ENCODE measurements around the gene NAA35. TPM values are rescaled to one million over a fixed set of nuclear protein-coding genes. Genes with fewer than 3 reads are reported as not detected.

NAA35 gene
- polyA plus RNA-seq, 2 of the 4 experiments (the other 2 are of a cell fraction), result 24.9 to 42.4 TPM

DNA sequence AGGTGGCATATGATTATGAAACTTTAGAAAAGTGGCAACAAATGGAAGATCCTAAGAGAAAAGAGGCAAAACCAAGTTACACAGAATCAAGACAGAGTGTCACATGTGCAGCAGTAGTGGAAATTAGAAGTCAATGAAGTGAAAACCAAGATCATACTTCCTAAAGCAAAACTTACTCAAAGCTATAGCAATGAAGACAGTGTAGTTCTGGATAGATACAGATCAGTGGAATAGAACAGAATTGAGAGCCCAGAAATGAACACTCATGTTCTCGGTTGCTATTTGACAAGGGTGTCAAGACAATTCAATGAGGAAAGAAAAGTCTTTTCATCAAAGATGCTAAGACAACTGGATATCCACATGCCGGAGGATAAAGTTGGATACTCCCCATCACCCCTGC lies 43.5 kb downstream of the NAA35 start:
- TF ChIP-seq CEBPB (IDR thresholded peaks at IDR 0.05) (no peak), ZFP36 (IDR thresholded peaks at IDR 0.05; ENCODE audit: borderline replicate concordance, partially characterized antibody) (no peak), ZC3H11A (IDR thresholded peaks at IDR 0.05) (no peak), MYC (IDR thresholded peaks at IDR 0.05; ENCODE audit: borderline replicate concordance, low read length) (no peak), HEYL (CRISPR knock-in tag; IDR thresholded peaks at IDR 0.05) (no peak)
- H3K4me3 ChIP-seq, result no peak overlapping the region
- DNase-seq (ENCODE audit: low read depth in 1 of 2, low spot score in 1 of 2) (no peak), ATAC-seq (no peak), FAIRE-seq (no peak)
- H3K9me3 ChIP-seq, result no peaks in the 10 kb centered on the region
- no peaks in the 10 kb centered on the region for H3K4me1 ChIP-seq
- no peak overlapping the region for H3K27ac ChIP-seq
- WGBS (ENCODE audit: missing lambda C conversion rate), result 95% methylated on average over 2 of the region's 2 CpGs
- ChIA-PET CTCF (interaction anchor here (0.5 to 0.6 kb wide), 3 partner anchors 16 to 284 kb away, joined by 3 read pairs; no protein-coding TSS in a partner anchor), POLR2A (no interaction called here)
- no peak overlapping the region for H3K4me2 ChIP-seq

- DNase-seq (ENCODE audit: low read depth in 1 of 2, low spot score in 1 of 2), result no peak
- H3K9me3 ChIP-seq, result no peaks in the 10 kb centered on the region
- POLR2A ChIA-PET, result no interaction called here
- 89% methylated on average over 3 of the region's 3 CpGs for WGBS (ENCODE audit: missing lambda C conversion rate)
- no peak for TF ChIP-seq RAD21 (conservative IDR thresholded peaks at IDR 0.05 in 1 of 2, IDR thresholded peaks at IDR 0.05 in 1 of 2)
- no peak for TF ChIP-seq BHLHE40 (IDR thresholded peaks at IDR 0.05; ENCODE audit: low read depth, low read length)
- H3K4me3 ChIP-seq, result no peak overlapping the region
- CTCF ChIA-PET, result no interaction called here
- H3K4me2 ChIP-seq, result no peak overlapping the region
- no peak overlapping the region for H3K27ac ChIP-seq
- no peak for ATAC-seq
- FAIRE-seq, result no peak
- no peaks in the 10 kb centered on the region for H3K4me1 ChIP-seq
Measured at GRCh38 chr9:85987236-85987635, 46.3 kb downstream of the NAA35 start.

DNA sequence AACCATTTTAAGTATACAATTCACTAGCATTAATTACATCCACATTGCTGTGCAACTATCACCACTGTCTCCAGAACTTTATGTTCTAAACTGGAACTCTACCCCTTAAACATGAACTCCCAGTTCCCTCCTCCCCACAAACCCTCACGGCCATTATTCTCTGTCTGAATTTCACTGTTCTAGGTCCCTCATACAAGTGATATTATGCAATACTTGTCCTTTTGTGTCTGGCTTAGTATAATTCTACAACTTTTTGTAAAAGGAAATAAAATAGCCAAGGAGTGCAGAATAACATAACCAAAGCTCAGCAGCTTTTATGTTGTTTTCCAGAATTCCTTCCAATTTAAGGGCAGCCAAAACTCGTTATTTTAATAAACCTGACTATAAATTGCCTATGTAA lies 53.2 kb downstream of the NAA35 start:
- Histone ChIP-seq H3K27ac (no peak overlapping the region), H3K4me3 (no peak overlapping the region), H3K9me3 (no peaks in the 10 kb centered on the region), H3K4me2 (no peak overlapping the region), H3K4me1 (no peaks in the 10 kb centered on the region)
- WGBS (ENCODE audit: missing lambda C conversion rate), result 93% methylated on average over 2 of the region's 2 CpGs
- ATAC-seq (no peak), FAIRE-seq (no peak), DNase-seq (ENCODE audit: low read depth in 1 of 2, low spot score in 1 of 2) (no peak)
- CTCF ChIA-PET, result interaction anchor here (0.6 kb wide), 1 partner anchor 109 kb away, joined by 3 read pairs; no protein-coding TSS in a partner anchor
- TF ChIP-seq CEBPB (IDR thresholded peaks at IDR 0.05) (peak in 1 of 2 experiments; percentile 32; a peak in 1 of 4 replicates), ATOH8 (CRISPR knock-in tag; IDR thresholded peaks at IDR 0.05; ENCODE audit: low read depth) (no peak), USF2 (IDR thresholded peaks at IDR 0.05) (no peak)
- POLR2A ChIA-PET, result no interaction called here

GRCh38 chr9:85995097-85995496 lies 54.2 kb downstream of the NAA35 start:
- ChIA-PET POLR2A (no interaction called here), CTCF (no interaction called here)
- no peak overlapping the region for H3K4me3 ChIP-seq
- FAIRE-seq (no peak), DNase-seq (ENCODE audit: low read depth in 1 of 2, low spot score in 1 of 2) (no peak), ATAC-seq (no peak)
- H3K9me3 ChIP-seq, result no peaks in the 10 kb centered on the region
- no peak for TF ChIP-seq ZC3H11A (IDR thresholded peaks at IDR 0.05)
- TF ChIP-seq, protein P1, sequence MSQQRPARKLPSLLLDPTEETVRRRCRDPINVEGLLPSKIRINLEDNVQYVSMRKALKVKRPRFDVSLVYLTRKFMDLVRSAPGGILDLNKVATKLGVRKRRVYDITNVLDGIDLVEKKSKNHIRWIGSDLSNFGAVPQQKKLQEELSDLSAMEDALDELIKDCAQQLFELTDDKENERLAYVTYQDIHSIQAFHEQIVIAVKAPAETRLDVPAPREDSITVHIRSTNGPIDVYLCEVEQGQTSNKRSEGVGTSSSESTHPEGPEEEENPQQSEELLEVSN (IDR thresholded peaks at IDR 0.05; ENCODE audit: borderline replicate concordance, low read depth), result no peak
- no peak for TF ChIP-seq TP53 (CRISPR knock-in tag; IDR thresholded peaks at IDR 0.05)
- no peak for TF ChIP-seq RARB (CRISPR knock-in tag; IDR thresholded peaks at IDR 0.05)
- TF ChIP-seq HEYL (CRISPR knock-in tag; IDR thresholded peaks at IDR 0.05), result no peak
- TF ChIP-seq CBX2 (IDR thresholded peaks at IDR 0.05; ENCODE audit: borderline replicate concordance, low read depth), result no peak
- no peak for TF ChIP-seq EHMT2 (IDR thresholded peaks at IDR 0.05; ENCODE audit: low read depth)
- TF ChIP-seq FOSB (CRISPR knock-in tag; IDR thresholded peaks at IDR 0.05), result no peak
- no peak for TF ChIP-seq RNF2 (IDR thresholded peaks at IDR 0.05; ENCODE audit: borderline replicate concordance, low read depth)
- no peak for TF ChIP-seq HMGXB4 (CRISPR knock-in tag; IDR thresholded peaks at IDR 0.05; ENCODE audit: borderline replicate concordance)
- no peak for TF ChIP-seq NPAS2 (CRISPR knock-in tag; IDR thresholded peaks at IDR 0.05; ENCODE audit: borderline replicate concordance)
- TF ChIP-seq KDM1A (IDR thresholded peaks at IDR 0.05; ENCODE audit: low read depth), result no peak
- TF ChIP-seq BHLHE40 (IDR thresholded peaks at IDR 0.05; ENCODE audit: low read depth, low read length), result no peak
- TF ChIP-seq MAX (IDR thresholded peaks at IDR 0.05), result no peak
- TF ChIP-seq POLR2AphosphoS2 (conservative IDR thresholded peaks at IDR 0.05; ENCODE audit: low read length), result no peak
- TF ChIP-seq POLR2A (IDR thresholded peaks at IDR 0.05; ENCODE audit: low read length), result no peak
- no peak for TF ChIP-seq NFE2L2 (conservative IDR thresholded peaks at IDR 0.05; ENCODE audit: low read length)
- TF ChIP-seq EP300 (IDR thresholded peaks at IDR 0.05), result no peak
- H3K4me2 ChIP-seq, result no peak overlapping the region
- no peak overlapping the region for H3K27ac ChIP-seq
- no peaks in the 10 kb centered on the region for H3K4me1 ChIP-seq
